H1 (cell line): ENCODE measurements around the gene STX10. TPM values are rescaled to one million over a fixed set of nuclear protein-coding genes. Genes with fewer than 3 reads are reported as not detected.

Experiments
- CTCF ChIA-PET: fragments of 300-600 bp; sonication (Branson Sonifier 250); formaldehyde crosslinking; loops from one replicate; lab custom pipeline; 2021; ENCODE audit not compliant: partially characterized antibody; lab: Charles Lee
- POLR2A ChIA-PET: fragments of 300-600 bp; sonication (Branson Sonifier 250); formaldehyde crosslinking; loops from one replicate; lab custom pipeline; 2021; ENCODE audit warnings: inconsistent platforms; ENCODE audit not compliant: partially characterized antibody; lab: Charles Lee
- DNase-seq, 2 experiments: peaks; one replicate each; pipeline versions ENCODE4 v3.0.0 to v3.0.0-alpha.2; 2010 to 2022; ENCODE audit warnings: low spot score in 2 of 2, low read depth in 1 of 2, mixed read lengths in 1 of 2
- FAIRE-seq: peaks from 2 replicates; lab custom pipeline; 2011; peaks lifted over from hg19 to GRCh38; lab: Jason Lieb, UNC
- H2AFZ ChIP-seq: 2 replicates; pipeline ENCODE4 v1.8.1; 2012; ENCODE audit warnings: low read length, inconsistent platforms
- H2AK5ac ChIP-seq: 2 replicates; pipeline ENCODE4 v1.6.1; 2013; ENCODE audit warnings: low read depth, low read length
- H2BK120ac ChIP-seq: replicated peaks from 2 replicates; pipeline ENCODE3; 2013; ENCODE audit warnings: low read depth, low read length, inconsistent platforms
- H2BK12ac ChIP-seq: 2 replicates; pipeline ENCODE4 v1.6.1; 2013; ENCODE audit warnings: low read depth, low read length
- H2BK15ac ChIP-seq: 2 replicates; pipeline ENCODE4 v1.6.1; 2013; ENCODE audit warnings: low read length
- H2BK20ac ChIP-seq: 2 replicates; pipeline ENCODE4 v1.6.1; 2013; ENCODE audit warnings: low read length
- H2BK5ac ChIP-seq: 2 replicates; pipeline ENCODE4 v1.6.1; 2013; ENCODE audit warnings: low read depth, low read length
- H3K14ac ChIP-seq: 2 replicates; pipeline ENCODE4 v1.6.1; 2013; ENCODE audit warnings: inconsistent platforms; ENCODE audit not compliant: insufficient read length
- H3K18ac ChIP-seq: 2 replicates; pipeline ENCODE4 v1.6.1; 2013; ENCODE audit warnings: low read length; ENCODE audit errors: extremely low read depth
- H3K23ac ChIP-seq: 2 replicates; pipeline ENCODE4 v1.6.1; 2013; ENCODE audit warnings: inconsistent platforms; ENCODE audit not compliant: insufficient read length
- H3K23me2 ChIP-seq: 2 replicates; pipeline ENCODE4 v1.6.1; 2013; ENCODE audit warnings: low read depth, low read length
- H3K27ac ChIP-seq: 2 replicates; pipeline ENCODE4 v1.6.1; 2011; ENCODE audit warnings: low read depth, low read length, inconsistent platforms
- H3K27me3 ChIP-seq, 4 experiments: replicated peaks in 1 of 4; 1 replicate in 1 of 4; 2 replicates in 3 of 4; pipeline versions ENCODE4 v1.6.1 to v1.8.1; 2011 to 2013; ENCODE audit warnings: low read length in 3 of 4, mild to moderate bottlenecking in 3 of 4, inconsistent platforms in 2 of 4, mixed read lengths in 2 of 4, moderate library complexity in 1 of 4; ENCODE audit not compliant: control insufficient read depth in 3 of 4, insufficient read depth in 3 of 4; ENCODE audit errors: extremely low read depth in 1 of 4
- H3K36me3 ChIP-seq, 4 experiments: 2 replicates each; pipeline versions ENCODE4 v1.6.1 to v1.8.1; 2011 to 2013; ENCODE audit warnings: mild to moderate bottlenecking in 4 of 4, low read length in 3 of 4, moderate library complexity in 2 of 4, control low read depth in 1 of 4, inconsistent platforms in 1 of 4; ENCODE audit not compliant: insufficient read depth in 4 of 4, control insufficient read depth in 2 of 4
- H3K4ac ChIP-seq: replicated peaks from 2 replicates; pipeline ENCODE3; 2013; ENCODE audit warnings: low read length, low read depth, mixed read lengths, inconsistent platforms; ENCODE audit not compliant: insufficient read length
- H3K4me1 ChIP-seq, 4 experiments: replicated peaks in 1 of 4; 1 replicate in 1 of 4; 2 replicates in 3 of 4; pipeline versions ENCODE4 v1.6.1 to v1.8.1; 2011 to 2013; ENCODE audit warnings: low read length in 3 of 4, inconsistent platforms in 2 of 4, mixed read lengths in 1 of 4; ENCODE audit not compliant: insufficient read depth in 4 of 4, control insufficient read depth in 3 of 4
- H3K4me2 ChIP-seq, 2 experiments: 2 replicates each; pipeline versions ENCODE4 v1.6.1 to v1.8.1; 2011 to 2013; ENCODE audit warnings: low read depth in 2 of 2, low read length in 2 of 2, control low read depth in 1 of 2, inconsistent platforms in 1 of 2, mild to moderate bottlenecking in 1 of 2; ENCODE audit not compliant: insufficient read depth in 1 of 2
- H3K4me3 ChIP-seq, 4 experiments: fragments of 200-600, 300-600 bp in 1 of 4; sonication (generic), shearing (Covaris generic), sonication (Bioruptor Twin) in 1 of 4; 2 replicates each; pipeline versions ENCODE4 v1.5.1 to v1.8.1; 2011 to 2016; ENCODE audit warnings: low read length in 4 of 4, low read depth in 3 of 4, control low read depth in 2 of 4, inconsistent platforms in 2 of 4, mild to moderate bottlenecking in 2 of 4, mixed read lengths in 1 of 4, moderate library complexity in 1 of 4; ENCODE audit not compliant: insufficient read depth in 2 of 4; ENCODE audit errors: extremely low read depth in 1 of 4
- H3K56ac ChIP-seq: replicated peaks from 2 replicates; pipeline ENCODE3; 2013; ENCODE audit warnings: low read depth, mild to moderate bottlenecking, mixed read lengths, low read length, inconsistent platforms; ENCODE audit not compliant: insufficient read length
- H3K79me1 ChIP-seq: 2 replicates; pipeline ENCODE4 v1.6.1; 2013; ENCODE audit warnings: low read depth, low read length, control low read depth
- H3K79me2 ChIP-seq, 2 experiments: 2 replicates each; pipeline versions ENCODE4 v1.6.1 to v1.8.1; 2012 to 2013; ENCODE audit warnings: low read length in 2 of 2, mild to moderate bottlenecking in 2 of 2, inconsistent platforms in 1 of 2; ENCODE audit not compliant: insufficient read depth in 2 of 2, control insufficient read depth in 1 of 2
- H3K9ac ChIP-seq, 4 experiments: replicated peaks in 1 of 4; 1 replicate in 1 of 4; 2 replicates in 3 of 4; pipeline versions ENCODE4 v1.6.1 to v1.8.1; 2011 to 2013; ENCODE audit warnings: low read depth in 3 of 4, low read length in 3 of 4, control low read depth in 2 of 4, mild to moderate bottlenecking in 2 of 4, moderate library complexity in 2 of 4, inconsistent platforms in 1 of 4; ENCODE audit errors: extremely low read depth in 1 of 4
- H3K9me3 ChIP-seq, 2 experiments: 2 replicates each; pipeline versions ENCODE4 v1.6.1 to v1.8.1; 2012 to 2013; ENCODE audit warnings: mild to moderate bottlenecking in 2 of 2, moderate library complexity in 2 of 2, control low read depth in 1 of 2, inconsistent platforms in 1 of 2, low read depth in 1 of 2, low read length in 1 of 2, mixed read lengths in 1 of 2; ENCODE audit not compliant: insufficient read depth in 2 of 2
- H4K20me1 ChIP-seq, 2 experiments: replicated peaks in 1 of 2; 2 replicates each; pipeline versions ENCODE3 to v1.8.1; 2011 to 2013; ENCODE audit warnings: inconsistent platforms in 2 of 2, low read length in 2 of 2, mild to moderate bottlenecking in 1 of 2; ENCODE audit not compliant: insufficient read depth in 2 of 2, control insufficient read depth in 1 of 2
- H4K5ac ChIP-seq: 2 replicates; pipeline ENCODE4 v1.6.1; 2013; ENCODE audit warnings: low read length, low read depth, mixed read lengths, inconsistent platforms; ENCODE audit not compliant: insufficient read length
- H4K8ac ChIP-seq: 2 replicates; pipeline ENCODE4 v1.8.0; 2013; ENCODE audit warnings: mild to moderate bottlenecking, moderate library complexity, low read length, inconsistent platforms; ENCODE audit not compliant: insufficient read depth; ENCODE audit errors: extremely low read depth
- H4K91ac ChIP-seq: replicated peaks from 2 replicates; pipeline ENCODE3; 2013; ENCODE audit warnings: low read length, mixed read lengths, inconsistent platforms; ENCODE audit not compliant: insufficient read length
- CREB1 ChIP-seq: IDR thresholded peaks from 2 replicates; pipeline ENCODE4 v1.6.1; 2012; ENCODE audit warnings: inconsistent platforms
- CTBP2 ChIP-seq: IDR thresholded peaks from 2 replicates; pipeline ENCODE4 v1.7.0; 2011; ENCODE audit warnings: borderline replicate concordance, mild to moderate bottlenecking, moderate library complexity, mixed read lengths, low read length; ENCODE audit not compliant: insufficient read depth, insufficient read length
- EGR1 ChIP-seq: IDR thresholded peaks from 2 replicates; pipeline ENCODE4 v1.6.1; 2011; ENCODE audit warnings: low read depth, low read length, borderline replicate concordance
- JUN ChIP-seq: IDR thresholded peaks from 2 replicates; pipeline ENCODE4 v1.6.1; 2011; ENCODE audit warnings: low read depth, mild to moderate bottlenecking, improper control_type of control experiment, low read length
- JUND ChIP-seq: IDR thresholded peaks from 2 replicates; pipeline ENCODE4 v1.6.1; 2011; ENCODE audit warnings: mild to moderate bottlenecking, improper control_type of control experiment, low read length
- KDM1A ChIP-seq: fragments of 200-600, 300-600 bp; sonication (generic); IDR thresholded peaks from 2 replicates; pipeline ENCODE4 v1.7.1; 2016; ENCODE audit warnings: mild to moderate bottlenecking, low read length, borderline replicate concordance
- NRF1 ChIP-seq: IDR thresholded peaks from 2 replicates; pipeline ENCODE4 v1.6.1; 2011; ENCODE audit warnings: mild to moderate bottlenecking, low read depth, low read length, improper control_type of control experiment
- TBP ChIP-seq: IDR thresholded peaks from 2 replicates; pipeline ENCODE4 v1.6.1; 2011; ENCODE audit warnings: low read depth, low read length, improper control_type of control experiment
- WGBS, 2 experiments: shearing (Covaris generic) in 1 of 2; methylation state at CpG; one replicate each; pipeline versions ENCODE4 v1.1.6 to v1.1.7; 2013 to 2015; ENCODE audit warnings: low lambda C conversion rate in 2 of 2, mixed read lengths in 2 of 2, inconsistent platforms in 1 of 2, low coverage in 1 of 2, missing lambda C conversion rate in 1 of 2; ENCODE audit not compliant: insufficient replicate concordance in 2 of 2, insufficient coverage in 1 of 2, insufficient read length in 1 of 2; ENCODE audit errors: extremely low coverage in 1 of 2, missing lambda C conversion rate in 1 of 2; 5-methylcytosine and 5-hydroxymethylcytosine counted together
- polyA plus RNA-seq, 7 experiments: library from polyadenylated mRNA; depleted of rRNA in 3 of 7; stranded (reverse) in 5 of 7; unstranded in 2 of 7; fragments of >200 nt in 5 of 7; fragments of 200-250 nt in 2 of 7; gene quantifications; 1 replicate in 5 of 7; 2 replicates in 1 of 7; 4 replicates in 1 of 7; pipeline versions ENCODE4 v1.2.1 to v1.2.3, GENCODE V29; 2011 to 2013; ENCODE audit warnings: missing spikeins in 2 of 7, mixed read lengths in 2 of 7
- total RNA-seq: library from RNA; stranded (reverse); fragmentation: NEBNext Ultra II Directional; extraction: Animal tissue kit (Norgen Biotek cat#: 25700); gene quantifications from 2 replicates; pipeline ENCODE4 v1.2.1, GENCODE V29; 2021

STX10 gene
- total and polyA plus RNA-seq, 2 of the 8 experiments (the other 6 are each of a cell fraction or from before 2014, with no cell fraction given), result 53.0 to 80.1 TPM

- no peak overlapping the region for H2BK15ac ChIP-seq
- no peak overlapping the region for H3K27ac ChIP-seq
- H3K4me1 ChIP-seq, result peaks cover 0 to 3% (median 0%) of the 10 kb centered on the region in 4 experiments; a peak in 1 of 7 replicates
- no peak overlapping the region for H2BK5ac ChIP-seq
- no peak overlapping the region for H2BK120ac ChIP-seq
- H3K27me3 ChIP-seq, result no peaks in the 10 kb centered on the region
- H3K23me2 ChIP-seq, result no peaks in the 10 kb centered on the region
- H3K36me3 ChIP-seq, result peaks cover 0 to 5% (median 4%) of the 10 kb centered on the region in 4 experiments; a peak in 4 of 8 replicates
- H3K56ac ChIP-seq, result no peak overlapping the region
- H3K79me2 ChIP-seq, result peaks cover 27 to 96% of the 10 kb centered on the region in 2 experiments
- no peak overlapping the region for H2BK20ac ChIP-seq
- no peak overlapping the region for H4K8ac ChIP-seq
- no peaks in the 10 kb centered on the region for H3K9me3 ChIP-seq
- DNase-seq (no peak), FAIRE-seq (no peak)
- no peak overlapping the region for H2AFZ ChIP-seq
- no peak overlapping the region for H3K18ac ChIP-seq
- 89% methylated on average over 1 of the region's 1 CpG; no CpG with 5 or more reads in 1 of the 2 experiments for WGBS, 2 experiments
- H4K20me1 ChIP-seq, result peaks cover 37 to 53% of the 10 kb centered on the region in 2 experiments
- H3K4ac ChIP-seq, result no peak overlapping the region
- H4K5ac ChIP-seq, result no peak overlapping the region
- no peak overlapping the region for H4K91ac ChIP-seq
- POLR2A ChIA-PET, result interaction anchor here (0.9 to 14.8 kb wide), 14 partner anchors 8 to 36 kb away, joined by 3 to 228 read pairs (median 4); partner anchors contain the start of genes IER2, LYL1, NACC1 and STX10
- no peak overlapping the region for H3K23ac ChIP-seq
- no peak overlapping the region for H3K14ac ChIP-seq
- peaks cover 35% of the 10 kb centered on the region for H3K79me1 ChIP-seq
- CTCF ChIA-PET, result interaction anchor here (0.6 to 2.0 kb wide), 8 partner anchors 8 to 584 kb away, joined by 3 to 9 read pairs (median 4); no protein-coding TSS in a partner anchor
- H3K4me3 ChIP-seq, result no peak overlapping the region
- no peak overlapping the region for H2AK5ac ChIP-seq
- no peak overlapping the region for H3K4me2 ChIP-seq
- H3K9ac ChIP-seq, result no peak overlapping the region
- no peak overlapping the region for H2BK12ac ChIP-seq
- TF ChIP-seq KDM1A (no peak), TBP (no peak), CREB1 (no peak), CTBP2 (no peak), EGR1 (no peak), JUN (no peak), JUND (no peak), NRF1 (no peak)
These were observed 21.6 kb downstream of the STX10 start for GRCh38 chr19:13128583-13128982.
